SK-N-SH (cell line): Measurements from ENCODE around the gene RNF7. TPM values are rescaled to one million over a fixed set of nuclear protein-coding genes. Genes with fewer than 3 reads are reported as not detected.

Experiments used
- CTCF ChIA-PET: fragments of 300-600, 350-600 bp; formaldehyde crosslinking; extraction: SDS; loops from one replicate; lab custom pipeline; 2021; lab: Yijun Ruan, JAX
- POLR2A ChIA-PET: fragments of 350-600 bp; sonication (Branson Sonifier 250); formaldehyde crosslinking; extraction: SDS; loops from one replicate; lab custom pipeline; 2020; ENCODE audit warnings: antibody characterized with exemption, inconsistent platforms; lab: Yijun Ruan, JAX
- DNase-seq: peaks from one replicate; pipeline ENCODE4 v3.0.0; 2012
- H2AFZ ChIP-seq: fragments of 200-600 bp; sonication (generic); 2 replicates; pipeline ENCODE4 v1.8.1; 2016; ENCODE audit warnings: antibody characterized with exemption, mild to moderate bottlenecking, low read depth
- H3F3A ChIP-seq: fragments of 200-600 bp; sonication (generic); replicated peaks from 2 replicates; pipeline ENCODE3; 2016; ENCODE audit warnings: antibody characterized with exemption, mild to moderate bottlenecking; ENCODE audit not compliant: insufficient read depth
- H3K27ac ChIP-seq, 2 experiments: fragments of 200-500 bp in 1 of 2; fragments of 200-600 bp in 1 of 2; sonication (Bioruptor generic) in 1 of 2; sonication (generic), shearing (Covaris generic) in 1 of 2; 2 replicates each; pipeline versions ENCODE4 v1.5.1 to v1.6.1; 2014 to 2016; ENCODE audit warnings: low read depth in 2 of 2, inconsistent platforms in 1 of 2, low read length in 1 of 2, mild to moderate bottlenecking in 1 of 2, mixed read lengths in 1 of 2
- H3K27me3 ChIP-seq: fragments of 200-600 bp; sonication (generic), shearing (Covaris generic); 2 replicates; pipeline ENCODE4 v1.6.1; 2016; ENCODE audit warnings: mixed run types; ENCODE audit not compliant: insufficient read depth
- H3K36me3 ChIP-seq, 2 experiments: fragments of 200-500 bp in 1 of 2; fragments of 200-600 bp in 1 of 2; sonication (Bioruptor generic) in 1 of 2; sonication (generic) in 1 of 2; replicated peaks in 1 of 2; 2 replicates each; pipeline versions ENCODE3 to v1.5.1; 2014 to 2016; ENCODE audit warnings: low read length in 1 of 2, mild to moderate bottlenecking in 1 of 2; ENCODE audit not compliant: insufficient read depth in 2 of 2, control insufficient read depth in 1 of 2
- H3K4me1 ChIP-seq, 2 experiments: fragments of 200-500 bp in 1 of 2; fragments of 200-600 bp in 1 of 2; sonication (Bioruptor generic) in 1 of 2; sonication (generic), shearing (Covaris generic) in 1 of 2; 2 replicates each; pipeline versions ENCODE4 v1.5.1 to v1.6.1; 2014 to 2016; ENCODE audit warnings: low read depth in 1 of 2, low read length in 1 of 2, mixed run types in 1 of 2; ENCODE audit not compliant: insufficient read depth in 2 of 2, control insufficient read depth in 1 of 2
- H3K4me2 ChIP-seq: fragments of 200-600 bp; sonication (generic), shearing (Covaris generic); 2 replicates; pipeline ENCODE4 v1.6.1; 2017; ENCODE audit warnings: mixed run types
- H3K4me3 ChIP-seq, 2 experiments: fragments of 200-500 bp in 1 of 2; fragments of 200-600 bp in 1 of 2; sonication (Bioruptor generic) in 1 of 2; sonication (generic), shearing (Covaris generic) in 1 of 2; 2 replicates each; pipeline versions ENCODE4 v1.5.1 to v1.8.1; 2014 to 2016; ENCODE audit warnings: low read depth in 2 of 2, inconsistent platforms in 1 of 2, low read length in 1 of 2, mild to moderate bottlenecking in 1 of 2, mixed read lengths in 1 of 2, moderate library complexity in 1 of 2
- H3K79me2 ChIP-seq: fragments of 200-600 bp; sonication (generic); 2 replicates; pipeline ENCODE4 v1.8.1; 2017; ENCODE audit warnings: mild to moderate bottlenecking; ENCODE audit not compliant: insufficient read depth
- H3K9ac ChIP-seq: fragments of 200-600 bp; sonication (generic); 2 replicates; pipeline ENCODE4 v1.6.1; 2017; ENCODE audit warnings: mixed run types
- H3K9me2 ChIP-seq: fragments of 200-600 bp; sonication (generic); 2 replicates; pipeline ENCODE4 v1.6.1; 2017; ENCODE audit warnings: mixed run types
- H3K9me3 ChIP-seq: fragments of 200-600 bp; sonication (generic); 2 replicates; pipeline ENCODE4 v1.6.1; 2017; ENCODE audit warnings: mixed run types, mild to moderate bottlenecking, moderate library complexity
- H4K20me1 ChIP-seq: fragments of 200-600 bp; sonication (generic); 2 replicates; pipeline ENCODE4 v1.6.1; 2017; ENCODE audit warnings: mild to moderate bottlenecking, mixed run types; ENCODE audit not compliant: insufficient read depth
- CHD2 ChIP-seq: fragments of 150-350 bp; IDR thresholded peaks from 2 replicates; pipeline ENCODE4 v1.6.1; 2018; ENCODE audit warnings: low read length; ENCODE audit not compliant: partially characterized antibody
- CTCF ChIP-seq: fragments of 200-600 bp; sonication (generic); IDR thresholded peaks from 2 replicates; pipeline ENCODE4 v1.6.1; 2017; ENCODE audit warnings: antibody characterized with exemption, mild to moderate bottlenecking, moderate library complexity
- ELF1 ChIP-seq: IDR thresholded peaks from 2 replicates; pipeline ENCODE4 v1.4.0; 2012
- EP300 ChIP-seq, 2 experiments: IDR thresholded peaks; 2 replicates each; pipeline versions ENCODE4 v1.4.0 to v1.6.1; 2012; ENCODE audit warnings: borderline replicate concordance in 1 of 2, low read depth in 1 of 2, low read length in 1 of 2
- FOSL2 ChIP-seq: IDR thresholded peaks from 2 replicates; pipeline ENCODE4 v1.4.0; 2012; ENCODE audit warnings: low read depth, mild to moderate bottlenecking, moderate library complexity, borderline replicate concordance
- FOXJ3 ChIP-seq: sonication (generic); formaldehyde crosslinking; IDR thresholded peaks from 2 replicates; pipeline ENCODE4 v1.5.1; 2020; ENCODE audit warnings: mild to moderate bottlenecking, missing genetic modification reagents
- FOXM1 ChIP-seq: IDR thresholded peaks from 2 replicates; pipeline ENCODE4 v1.4.0; 2012; ENCODE audit warnings: low read depth, mild to moderate bottlenecking
- IRF3 ChIP-seq: fragments of 150-350 bp; IDR thresholded peaks from 2 replicates; pipeline ENCODE4 v1.6.1; 2016; ENCODE audit warnings: mild to moderate bottlenecking, low read depth, low read length
- MEF2A ChIP-seq: IDR thresholded peaks from 2 replicates; pipeline ENCODE4 v1.4.0; 2012; ENCODE audit warnings: low read depth, borderline replicate concordance
- NFIC ChIP-seq: IDR thresholded peaks from 2 replicates; pipeline ENCODE4 v1.4.0; 2012; ENCODE audit warnings: borderline replicate concordance
- NRF1 ChIP-seq: IDR thresholded peaks from 2 replicates; pipeline ENCODE4 v1.6.1; 2012; ENCODE audit warnings: low read depth, mild to moderate bottlenecking, low read length
- PBX3 ChIP-seq: IDR thresholded peaks from 2 replicates; pipeline ENCODE4; 2012
- POLR2AphosphoS5 ChIP-seq: IDR thresholded peaks from 2 replicates; pipeline ENCODE4 v1.6.1; 2012; ENCODE audit warnings: low read depth, low read length
- RAD21 ChIP-seq: IDR thresholded peaks from 2 replicates; pipeline ENCODE4 v1.6.1; 2012; ENCODE audit warnings: mild to moderate bottlenecking, low read length
- RFX5 ChIP-seq: IDR thresholded peaks from 2 replicates; pipeline ENCODE4 v1.6.1; 2012; ENCODE audit warnings: mild to moderate bottlenecking, improper control_type of control experiment, low read length
- RXRA ChIP-seq: IDR thresholded peaks from 2 replicates; pipeline ENCODE4 v1.4.0; 2012; ENCODE audit warnings: low read depth, mild to moderate bottlenecking, borderline replicate concordance
- SIN3A ChIP-seq: IDR thresholded peaks from 2 replicates; pipeline ENCODE4 v1.6.1; 2012; ENCODE audit warnings: low read depth, mild to moderate bottlenecking, low read length, moderate library complexity, borderline replicate concordance
- SMC3 ChIP-seq: IDR thresholded peaks from 2 replicates; pipeline ENCODE4 v1.6.1; 2012; ENCODE audit warnings: low read depth, low read length, improper control_type of control experiment
- TAF1 ChIP-seq: IDR thresholded peaks from 2 replicates; pipeline ENCODE4 v1.6.1; 2012; ENCODE audit warnings: low read depth, mild to moderate bottlenecking, low read length, moderate library complexity, borderline replicate concordance
- TCF12 ChIP-seq: IDR thresholded peaks from 2 replicates; pipeline ENCODE4 v1.4.0; 2012
- TEAD4 ChIP-seq: IDR thresholded peaks from 2 replicates; pipeline ENCODE4 v1.4.0; 2012; ENCODE audit warnings: mild to moderate bottlenecking, borderline replicate concordance; ENCODE audit not compliant: insufficient read depth
- USF1 ChIP-seq: IDR thresholded peaks from 2 replicates; pipeline ENCODE4 v1.4.0; 2012; ENCODE audit warnings: low read depth, borderline replicate concordance
- YY1 ChIP-seq: IDR thresholded peaks from 2 replicates; pipeline ENCODE4 v1.4.0; 2012; ENCODE audit warnings: low read depth, mild to moderate bottlenecking
- WGBS: methylation state at CpG from one replicate; pipeline ENCODE4 v1.1.6; 2017; ENCODE audit warnings: low lambda C conversion rate; 5-methylcytosine and 5-hydroxymethylcytosine counted together
- polyA plus RNA-seq, 3 experiments: library from polyadenylated mRNA; depleted of rRNA; stranded (reverse); fragments of >200 nt; gene quantifications; 2 replicates each; pipeline ENCODE4 v1.2.3, GENCODE V29; 2012

Gene RNF7
- polyA plus RNA-seq, 1 of the 3 experiments (the other 2 are of a cell fraction) = 77.1 TPM

GRCh38 chr3:141777957-141778813 is 40.1 kb downstream of the RNF7 start:
- H3K4me2 ChIP-seq = no peak overlapping the region
- H2AFZ ChIP-seq = no peak overlapping the region
- H3K9me3 ChIP-seq = no peaks in the 10 kb centered on the region
- DNase-seq = no peak
- no peaks in the 10 kb centered on the region for H4K20me1 ChIP-seq
- H3K27ac ChIP-seq = no peak overlapping the region
- WGBS = 68% methylated on average over 15 of the region's 42 CpGs
- TF ChIP-seq MEF2A = no peak
- TF ChIP-seq TEAD4 = no peak
- no peak for TF ChIP-seq POLR2AphosphoS5
- TF ChIP-seq EP300 (IDR thresholded peaks at IDR 0.05; ENCODE audit: borderline replicate concordance in 1 of 2, low read depth in 1 of 2, low read length in 1 of 2) = no peak
- TF ChIP-seq NFIC = no peak
- no peak for TF ChIP-seq CTCF
- TF ChIP-seq ELF1 = no peak
- TF ChIP-seq FOXM1 = no peak
- no peak for TF ChIP-seq TAF1
- no peaks in the 10 kb centered on the region for H3K27me3 ChIP-seq
- H3F3A ChIP-seq = no peaks in the 10 kb centered on the region
- H3K9me2 ChIP-seq = no peaks in the 10 kb centered on the region
- H3K36me3 ChIP-seq = no peaks in the 10 kb centered on the region
- H3K9ac ChIP-seq = no peak overlapping the region
- CTCF ChIA-PET = interaction anchor here (0.7 to 0.9 kb wide), 2 partner anchors 40 to 135 kb away, joined by 5 read pairs; partner anchors contain the start of gene RNF7
- H3K4me1 ChIP-seq = no peaks in the 10 kb centered on the region; a peak in 1 of 4 replicates
- H3K79me2 ChIP-seq = no peaks in the 10 kb centered on the region
- POLR2A ChIA-PET = no interaction called here
- H3K4me3 ChIP-seq = no peak overlapping the region

- no peak overlapping the region for H3K4me3 ChIP-seq
- no peaks in the 10 kb centered on the region for H3K9me2 ChIP-seq
- no peaks in the 10 kb centered on the region for H3K36me3 ChIP-seq
- no peaks in the 10 kb centered on the region for H3K27me3 ChIP-seq
- H3K4me1 ChIP-seq = no peaks in the 10 kb centered on the region; a peak in 1 of 4 replicates
- H3K9me3 ChIP-seq = no peaks in the 10 kb centered on the region
- no peak overlapping the region for H3K4me2 ChIP-seq
- 96% methylated on average over 1 of the region's 1 CpG for WGBS
- ChIA-PET CTCF (no interaction called here), POLR2A (no interaction called here)
- TF ChIP-seq SIN3A = no peak
- no peak for TF ChIP-seq RXRA
- no peak for TF ChIP-seq NRF1
- no peak for TF ChIP-seq PBX3
- TF ChIP-seq FOSL2 = no peak
- TF ChIP-seq CHD2 = no peak
- no peak for TF ChIP-seq YY1
- no peak for TF ChIP-seq IRF3
- no peak for TF ChIP-seq USF1
- no peak for TF ChIP-seq ELF1
- TF ChIP-seq FOXJ3 (CRISPR knock-in tag) = no peak
- TF ChIP-seq TCF12 = no peak
- no peak for TF ChIP-seq SMC3
- no peak for TF ChIP-seq RAD21
- no peak for TF ChIP-seq RFX5
- no peak overlapping the region for H3K9ac ChIP-seq
- no peak overlapping the region for H3K27ac ChIP-seq
- H4K20me1 ChIP-seq = no peaks in the 10 kb centered on the region
- DNase-seq = no peak
- H2AFZ ChIP-seq = no peak overlapping the region
- H3F3A ChIP-seq = no peaks in the 10 kb centered on the region
- H3K79me2 ChIP-seq = no peaks in the 10 kb centered on the region
These were observed 41.6 kb downstream of the RNF7 start for GRCh38 chr3:141779667-141780066.
